ENCODE results near the gene RERGL.
"Not testable (repeated sequence)": the region's sequence is repeated elsewhere in the genome, so short reads cannot be mapped to it uniquely, and the experiment has no call there.

The RERGL gene, protein sequence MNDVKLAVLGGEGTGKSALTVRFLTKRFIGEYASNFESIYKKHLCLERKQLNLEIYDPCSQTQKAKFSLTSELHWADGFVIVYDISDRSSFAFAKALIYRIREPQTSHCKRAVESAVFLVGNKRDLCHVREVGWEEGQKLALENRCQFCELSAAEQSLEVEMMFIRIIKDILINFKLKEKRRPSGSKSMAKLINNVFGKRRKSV

DNA sequence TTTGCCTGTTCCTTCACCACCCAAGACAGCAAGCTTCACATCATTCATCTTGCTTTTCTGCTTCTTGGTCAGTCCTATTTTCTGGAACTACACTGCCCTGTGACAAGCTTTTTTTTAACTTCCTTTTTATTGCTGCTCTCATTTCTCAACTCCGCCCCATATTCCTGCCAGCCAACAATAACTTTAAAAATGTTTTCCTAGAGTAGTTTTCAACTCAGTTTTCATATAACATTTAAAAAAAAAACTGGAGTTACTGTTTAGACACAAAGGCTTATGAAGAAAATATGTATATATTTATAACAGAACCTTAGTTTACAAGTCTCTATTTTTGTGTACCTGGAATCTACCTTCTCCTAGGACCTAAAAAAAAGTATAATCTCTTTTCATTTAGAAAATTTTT is at the start of gene RERGL:
Gene RERGL, minus strand, starts transcription at position 101 of the 400 bp plus-strand sequence. Its CDS starts 53 bp downstream, at position 48.
- DNase-seq = no peak

DNA sequence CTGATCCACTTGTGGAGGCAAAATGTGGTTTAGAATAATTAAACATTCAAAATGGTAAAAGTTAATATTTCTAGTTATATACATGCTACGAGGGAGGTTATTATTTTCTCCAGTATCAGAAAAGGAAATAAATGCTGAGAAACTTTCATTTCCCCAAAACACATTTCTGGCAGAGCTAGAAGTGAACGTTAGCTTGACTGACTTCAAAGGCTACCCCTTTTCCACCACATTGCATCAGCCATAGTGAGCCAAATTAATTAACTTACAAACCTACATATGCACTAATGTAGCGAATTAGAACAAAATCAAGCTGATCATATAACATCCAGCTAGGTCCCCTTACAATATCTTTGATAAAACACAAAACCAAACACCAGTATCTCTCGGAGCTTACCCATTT is 49.3 kb upstream of the RERGL start:
- no peak for DNase-seq

DNA sequence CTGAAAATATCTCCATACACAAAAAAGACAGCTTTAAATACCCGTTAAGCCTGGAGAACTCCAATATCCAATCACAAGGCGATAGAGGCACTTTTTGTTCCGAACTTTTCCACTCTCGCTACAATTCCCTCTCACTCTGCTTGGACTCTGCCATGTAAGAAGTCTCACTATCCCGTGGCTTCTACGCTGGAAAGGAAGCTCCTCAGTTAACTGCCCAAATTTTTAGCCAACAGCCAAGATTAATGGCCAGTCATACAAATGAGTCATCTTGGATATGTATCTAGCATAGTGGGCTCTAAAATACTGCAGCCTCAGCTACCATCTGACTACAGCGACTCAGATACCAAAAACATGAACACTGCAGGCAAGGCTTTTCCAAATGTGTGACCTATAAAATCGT is 45.5 kb upstream of the RERGL start:
- no peak for DNase-seq

GRCh38 chr12:18135086-18135485 is 45.1 kb upstream of the RERGL start:
- DNase-seq = no peak

GRCh38 chr12:18130851-18131250 is 40.9 kb upstream of the RERGL start:
- DNase-seq = no peak

- DNase-seq = no peak
These were observed 33.7 kb upstream of the RERGL start for GRCh38 chr12:18123707-18124106.

- no peak for DNase-seq
These were observed 30.9 kb upstream of the RERGL start for GRCh38 chr12:18120899-18121298.

DNA sequence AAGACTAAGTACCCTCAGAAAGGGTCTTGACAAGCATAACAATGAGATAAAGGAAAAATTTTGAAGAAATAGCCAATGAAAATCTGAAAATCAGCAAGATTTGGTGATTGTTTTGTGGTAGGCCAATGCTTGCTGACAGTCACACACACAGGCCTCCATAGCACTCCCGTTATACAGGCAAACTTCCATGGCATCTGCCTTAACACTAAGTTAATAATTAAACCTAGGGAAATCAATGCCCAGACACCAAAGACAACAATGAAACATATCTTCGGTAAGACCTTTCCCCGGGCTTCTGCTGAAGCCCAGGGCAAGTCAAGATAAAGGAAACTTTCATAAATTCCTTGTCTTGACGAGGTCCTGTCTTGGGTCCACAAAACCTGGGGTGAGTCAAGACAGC is 18.6 kb upstream of the RERGL start:
- no peak for DNase-seq

GRCh38 chr12:18103624-18104023 is 13.6 kb upstream of the RERGL start:
- no peak for DNase-seq

DNA sequence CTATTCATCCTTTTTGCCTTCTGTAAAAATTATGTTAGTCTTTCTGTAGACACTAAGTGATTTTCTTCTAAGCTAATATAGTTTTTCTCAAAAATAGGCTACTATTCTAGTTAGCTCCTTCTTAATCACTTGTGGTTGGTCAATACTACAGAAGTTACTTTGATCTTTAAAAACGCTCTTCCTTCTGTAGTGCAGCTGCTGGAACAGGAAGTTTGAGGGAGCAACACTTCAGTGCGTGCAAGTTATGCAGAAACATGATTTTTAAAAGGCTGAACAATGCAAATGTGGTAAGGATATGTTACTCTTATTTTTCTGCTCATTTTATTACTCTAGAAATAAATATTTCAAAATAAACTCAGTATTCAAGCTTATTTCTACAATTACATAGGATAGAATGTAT is 11.1 kb upstream of the RERGL start:
- no peak for DNase-seq

DNA sequence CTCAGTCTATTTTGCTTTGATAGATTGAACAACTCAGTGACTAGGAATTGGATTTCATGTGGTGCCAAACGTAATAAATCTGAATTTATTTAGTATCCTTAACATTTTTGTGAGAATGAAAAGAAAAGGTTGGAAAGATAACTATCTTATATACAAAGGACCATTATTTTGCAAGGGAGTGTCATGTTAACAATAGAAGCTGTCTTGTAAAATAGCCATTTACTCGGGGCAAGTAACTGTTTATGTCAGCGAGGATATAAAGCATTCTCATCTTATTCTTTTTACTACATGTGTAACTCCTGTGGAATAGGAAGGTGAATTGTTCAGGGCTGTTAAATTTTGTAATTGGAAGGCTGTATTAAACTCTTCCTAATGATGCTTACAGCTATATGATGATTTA is 5.9 kb downstream of the RERGL start:
- DNase-seq = no peak

- DNase-seq = no peak
These were observed 10.3 kb downstream of the RERGL start for GRCh38 chr12:18079541-18080246.

GRCh38 chr12:18074001-18074400 is 16.0 kb downstream of the RERGL start:
- DNase-seq = no peak

DNA sequence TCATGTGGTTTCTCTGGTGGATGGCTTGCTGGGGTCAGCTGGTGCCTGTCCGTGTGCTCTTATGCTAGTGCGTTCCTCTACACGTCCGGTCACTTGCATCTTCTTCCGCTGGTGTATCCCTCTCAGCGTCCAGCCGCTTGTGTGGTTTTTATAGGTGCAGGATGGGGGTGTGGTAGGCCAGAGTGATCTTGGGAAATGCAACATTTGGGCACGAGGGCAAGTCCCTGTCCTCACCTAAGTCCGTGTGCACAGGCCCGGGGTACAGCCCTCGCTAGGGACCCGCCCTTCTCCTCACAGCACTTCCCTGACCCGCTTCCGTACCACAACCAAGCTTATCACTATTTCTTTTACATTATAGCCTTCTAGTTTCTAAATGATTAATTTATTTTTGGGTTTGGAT is 17.3 kb downstream of the RERGL start:
- no peak for DNase-seq

DNA sequence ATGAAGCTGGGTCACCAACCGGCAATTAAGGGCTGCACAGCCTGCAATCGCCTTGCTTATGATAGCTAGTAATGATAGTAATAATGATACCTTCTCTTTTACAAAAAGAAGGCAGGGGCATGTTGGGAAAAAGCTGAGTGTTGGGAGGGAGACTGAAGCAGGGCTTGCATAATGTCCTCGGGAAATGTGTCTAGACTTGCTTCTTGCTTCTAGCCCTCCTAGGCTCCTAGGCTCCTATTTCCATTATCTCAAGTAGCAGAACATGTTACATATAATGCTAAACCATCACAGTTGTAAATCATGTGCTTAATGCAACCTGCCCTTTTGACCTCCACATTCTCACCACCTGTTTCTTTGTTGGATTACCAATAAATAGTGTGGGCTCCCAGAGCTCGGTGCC is 18.7 kb downstream of the RERGL start:
- DNase-seq = no peak

GRCh38 chr12:18068355-18068754 is 21.6 kb downstream of the RERGL start:
- no peak for DNase-seq

- no peak for DNase-seq
These were observed 23.3 kb downstream of the RERGL start for GRCh38 chr12:18066666-18067065.

- not testable (repeated sequence) for DNase-seq
These were observed 27.1 kb downstream of the RERGL start for GRCh38 chr12:18062867-18063266.

DNA sequence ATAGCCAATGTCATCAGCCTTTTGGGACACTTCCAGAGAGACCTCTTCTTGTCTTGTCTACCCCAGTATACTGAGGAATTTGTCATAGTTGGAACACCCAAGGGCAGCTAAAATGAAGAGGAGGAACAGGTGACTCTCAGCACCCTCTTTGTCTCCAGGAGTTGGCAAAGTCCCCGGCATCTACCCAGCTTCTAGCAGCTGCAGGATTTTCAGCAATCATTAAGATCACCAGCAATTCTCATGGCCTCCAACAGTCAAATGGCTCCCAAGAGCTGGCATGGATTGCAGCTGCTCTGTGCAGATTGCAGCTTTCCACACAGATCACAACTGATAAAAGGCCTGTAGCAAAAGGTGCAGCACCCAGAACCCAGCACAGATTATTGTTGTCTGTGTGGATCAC is 32.9 kb downstream of the RERGL start:
- no peak for DNase-seq

DNA sequence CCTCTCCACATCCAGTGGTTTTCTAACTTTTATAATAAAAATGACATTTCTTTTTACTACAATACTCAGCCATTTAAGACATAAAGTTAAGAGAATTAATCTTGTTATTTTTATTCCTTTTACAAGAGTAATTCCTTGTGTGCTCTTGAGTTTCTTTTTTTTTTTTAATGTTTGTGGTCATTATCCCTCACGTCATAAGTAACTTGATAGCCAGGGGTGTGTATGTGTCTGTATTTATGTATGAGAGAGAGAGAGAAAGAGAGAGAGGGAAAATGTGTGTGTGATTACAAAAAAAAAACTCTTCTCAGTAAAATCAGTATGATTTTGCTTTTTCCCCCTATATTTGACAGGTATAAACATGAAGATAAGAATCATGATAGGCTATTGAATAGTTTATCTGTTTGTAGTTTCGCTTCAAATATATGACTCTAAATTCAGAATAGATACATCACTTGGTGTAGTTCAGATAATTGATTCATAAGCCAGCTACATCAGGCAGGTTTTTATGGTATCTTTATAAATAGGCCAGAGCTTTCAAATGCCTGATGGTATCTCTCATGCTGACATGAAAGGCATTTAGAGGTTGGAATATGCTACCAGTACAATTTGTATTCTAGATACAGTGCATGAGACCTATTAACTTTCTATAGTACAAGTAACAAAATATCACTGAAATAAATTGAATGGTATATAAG is 34.9 kb downstream of the RERGL start:
- DNase-seq = no peak

DNA sequence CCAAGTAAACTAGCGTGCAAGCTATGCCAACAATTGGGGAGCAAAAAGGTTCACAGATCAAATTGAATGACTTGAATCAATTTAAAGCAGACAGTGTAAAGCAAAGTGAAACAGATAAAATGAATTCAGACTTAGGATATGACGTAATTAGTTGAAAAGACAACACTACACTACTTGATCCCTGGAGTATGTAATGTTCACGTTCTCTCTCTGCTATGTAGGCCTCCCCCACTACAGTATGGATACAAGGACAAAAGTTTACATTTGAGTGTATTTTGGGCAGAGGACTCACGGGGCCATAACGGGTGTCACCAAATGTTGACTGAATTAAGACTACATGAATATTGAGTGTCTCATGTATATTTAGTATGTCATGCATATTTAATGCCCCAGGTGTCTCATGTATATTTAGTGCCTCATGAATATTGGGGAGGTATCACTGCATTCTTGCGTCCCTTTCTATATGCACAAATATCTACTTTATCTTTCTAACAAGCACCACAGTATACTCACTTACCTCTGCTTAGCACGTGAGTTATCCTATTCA is 44.5 kb downstream of the RERGL start:
- DNase-seq = no peak

- not testable (repeated sequence) for DNase-seq
These were observed 49.8 kb downstream of the RERGL start for GRCh38 chr12:18040060-18040742.

All from stimulated activated CD4-positive, alpha-beta T cell treated with anti-CD3 and anti-CD28 coated beads, Interleukin-1b, Interleukin-23, amount 100 ng/mL, for 48 hours (primary cell).